GM12878 (cell line): ENCODE results near the gene DHDH. TPM values are rescaled to one million over a fixed set of nuclear protein-coding genes. Genes with fewer than 3 reads are reported as not detected.
A peak's percentile ranks its signal among the peaks of the same experiment; 100 is the strongest.

Experiments used
- ATAC-seq: fragments of 200-7000 bp; cut with Tn5 transposase; 3 replicates; pipeline ENCODE4 v1.9.1; 2020; ENCODE audit warnings: mild to moderate bottlenecking, moderate library complexity
- BruUV-seq: library from RNA; stranded (reverse); fragments of 400-500 nt; replicated peaks from 2 replicates; lab custom pipeline; 2021; lab: Mats Ljungman, UMichigan
- CTCF ChIA-PET: fragments of 300-600 bp; sonication (Branson Sonifier 250); formaldehyde crosslinking; extraction: SDS; loops from one replicate; lab custom pipeline; 2021; ENCODE audit warnings: inconsistent platforms; lab: Yijun Ruan, JAX
- POLR2A ChIA-PET: fragments of 350-600 bp; formaldehyde crosslinking; extraction: SDS; loops from one replicate; lab custom pipeline; 2021; ENCODE audit warnings: inconsistent platforms; lab: Charles Lee
- RAD21 ChIA-PET: fragments of 300-600 bp; sonication (Branson Sonifier 250); formaldehyde crosslinking; loops from one replicate; lab custom pipeline; 2023; ENCODE audit warnings: antibody characterized with exemption; ENCODE audit not compliant: unreplicated experiment; lab: Charles Lee
- SMC1A ChIA-PET: fragments of 300-600 bp; sonication (Branson Sonifier 250); formaldehyde crosslinking; loops from one replicate; lab custom pipeline; 2023; ENCODE audit not compliant: unreplicated experiment, uncharacterized antibody; lab: Charles Lee
- DNase-seq: peaks from one replicate; pipeline ENCODE4 v3.0.0-alpha.2; 2011; ENCODE audit warnings: low read depth, low spot score
- FAIRE-seq: peaks from 3 replicates; lab custom pipeline; 2011; peaks lifted over from hg19 to GRCh38; lab: Jason Lieb, UNC
- H2AFZ ChIP-seq: 2 replicates; pipeline ENCODE4 v1.6.0; 2011; ENCODE audit warnings: low read depth, low read length, control low read depth; ENCODE audit not compliant: control insufficient read depth
- H3K27ac ChIP-seq: 2 replicates; pipeline ENCODE4 v1.5.1; 2011; ENCODE audit warnings: control low read depth; ENCODE audit not compliant: control insufficient read depth, insufficient read depth
- H3K27me3 ChIP-seq, 2 experiments: replicated peaks in 1 of 2; 2 replicates each; pipeline versions ENCODE4 v1.6.0 to v1.6.1; 2011; ENCODE audit warnings: low read length in 1 of 2; ENCODE audit not compliant: control insufficient read depth in 2 of 2, insufficient read depth in 2 of 2
- H3K36me3 ChIP-seq, 2 experiments: 2 replicates each; pipeline ENCODE4 v1.5.1; 2011; ENCODE audit warnings: low read length in 1 of 2; ENCODE audit not compliant: control insufficient read depth in 2 of 2, insufficient read depth in 2 of 2
- H3K4me1 ChIP-seq: 2 replicates; pipeline ENCODE4 v1.6.1; 2011; ENCODE audit warnings: mild to moderate bottlenecking, low read length, moderate library complexity, mixed read lengths; ENCODE audit not compliant: control insufficient read depth, insufficient read depth
- H3K4me2 ChIP-seq: 2 replicates; pipeline ENCODE4 v1.6.0; 2011; ENCODE audit warnings: control low read depth; ENCODE audit not compliant: control insufficient read depth, insufficient read depth
- H3K4me3 ChIP-seq: fragments of 200-600 bp; sonication (generic); 2 replicates; pipeline ENCODE4 v1.5.1; 2016
- H3K79me2 ChIP-seq: 2 replicates; pipeline ENCODE4 v1.6.0; 2011; ENCODE audit warnings: low read length; ENCODE audit not compliant: control insufficient read depth, insufficient read depth
- H3K9ac ChIP-seq: 2 replicates; pipeline ENCODE4 v1.8.0; 2011; ENCODE audit warnings: low read length, control low read depth, mixed read lengths; ENCODE audit not compliant: control insufficient read depth, insufficient read depth
- H3K9me3 ChIP-seq: replicated peaks from 3 replicates; pipeline ENCODE4 v1.5.1; 2011; ENCODE audit warnings: mild to moderate bottlenecking, low read length; ENCODE audit not compliant: control insufficient read depth, insufficient read depth
- H4K20me1 ChIP-seq: 2 replicates; pipeline ENCODE4 v1.6.0; 2011; ENCODE audit not compliant: control insufficient read depth, insufficient read depth
- BCL11A ChIP-seq: IDR thresholded peaks from 2 replicates; pipeline ENCODE4 v1.6.1; 2011; ENCODE audit warnings: low read depth, low read length
- LARP7 ChIP-seq: fragments of 450-650 bp; IDR thresholded peaks from 2 replicates; pipeline ENCODE4 v1.6.1; 2017; ENCODE audit warnings: mild to moderate bottlenecking
- MEF2B ChIP-seq: fragments of 450-650 bp; IDR thresholded peaks from 2 replicates; pipeline ENCODE4 v1.6.1; 2018; ENCODE audit warnings: mild to moderate bottlenecking, moderate library complexity; ENCODE audit not compliant: partially characterized antibody, poor library complexity, severe bottlenecking
- NKRF ChIP-seq: fragments of 450-650 bp; conservative IDR thresholded peaks from 2 replicates; pipeline ENCODE4 v1.6.1; 2017; ENCODE audit warnings: mild to moderate bottlenecking, moderate library complexity
- RCOR1 ChIP-seq: conservative IDR thresholded peaks from 2 replicates; pipeline ENCODE4 v1.6.1; 2012; ENCODE audit warnings: low read depth, low read length, improper control_type of control experiment
- TBL1XR1 ChIP-seq: IDR thresholded peaks from 2 replicates; pipeline ENCODE4 v1.6.1; 2012; ENCODE audit warnings: low read depth, low read length, improper control_type of control experiment
- YY1 ChIP-seq: IDR thresholded peaks from 2 replicates; pipeline ENCODE4 v1.6.1; 2011; ENCODE audit warnings: low read depth, mild to moderate bottlenecking, low read length
- ZNF384 ChIP-seq: IDR thresholded peaks from 2 replicates; pipeline ENCODE4 v1.6.1; 2012; ENCODE audit warnings: low read depth, mild to moderate bottlenecking, low read length, improper control_type of control experiment, borderline replicate concordance
- WGBS: methylation state at CpG from one replicate; pipeline ENCODE4 v1.1.6; 2016; ENCODE audit warnings: low lambda C conversion rate; ENCODE audit not compliant: insufficient replicate concordance, insufficient coverage; ENCODE audit errors: missing lambda C conversion rate; 5-methylcytosine and 5-hydroxymethylcytosine counted together
- in situ Hi-C: fragments of 300-500 bp; cut with MboI; formaldehyde crosslinking; loops from 9 replicates; pipeline ENCODE4 v1.14.3; 2018; ENCODE audit warnings: mixed read lengths
- intact Hi-C: fragments of 100-400 bp; cut with micrococcal nuclease; formaldehyde crosslinking; loops from one replicate; pipeline ENCODE4 v1.14.2; 2022; ENCODE audit not compliant: unreplicated experiment
- polyA plus RNA-seq, 11 experiments: library from polyadenylated mRNA; depleted of rRNA in 4 of 11; unstranded in 6 of 11; stranded (reverse) in 5 of 11; fragments of >200 nt; fragmentation: Nextera tagmentation in 4 of 11; fragmentation: Illumina TruSeq in 1 of 11; extraction: Ambion mirVana in 4 of 11; extraction: Trizol in 1 of 11; gene quantifications; 1 replicate in 1 of 11; 2 replicates in 10 of 11; pipeline versions ENCODE4 v1.2.1 to v1.2.3, GENCODE V29; 2011 to 2016; ENCODE audit warnings: inconsistent platforms in 2 of 11, missing spikeins in 2 of 11, low read depth in 1 of 11
- total RNA-seq, 4 experiments: library from RNA; depleted of rRNA in 3 of 4; stranded (reverse); fragments of >200 nt in 3 of 4; fragmentation: Illumina TruSeq in 1 of 4; extraction: Trizol in 1 of 4; gene quantifications; 2 replicates each; pipeline versions ENCODE4 v1.2.1 to v1.2.3, GENCODE V29; 2013 to 2021
- TF ChIP-seq, protein P1 (sequence below): IDR thresholded peaks from 2 replicates; pipeline ENCODE4 v1.6.1; 2011; ENCODE audit warnings: mild to moderate bottlenecking, low read depth, low read length, moderate library complexity; ENCODE audit not compliant: insufficient replicate concordance

DHDH gene
- total and polyA plus RNA-seq, 10 of the 15 experiments (the other 5 are each of a cell fraction or from before 2014, with no cell fraction given), result 0.13 to 0.21 (median 0.15) TPM; not detected in 7

- intact Hi-C loops (no loop called here), in situ Hi-C loops (no loop called here)
- 3% methylated on average over 20 of the region's 20 CpGs for WGBS
- H3K4me3 ChIP-seq, result peak overlapping the region; percentile 93
- no peaks in the 10 kb centered on the region for H3K27me3 ChIP-seq
- peak overlapping the region; percentile 86 for H2AFZ ChIP-seq
- H3K9ac ChIP-seq, result peak overlapping the region; percentile 91
- TF ChIP-seq NKRF (peak; percentile 76; the same call in 1 of the 2 replicates), TBL1XR1 (no peak), RCOR1 (0 out of 2 replicates have a peak, but pooled peaks have one; percentile 21), ZNF384 (no peak), BCL11A (no peak), LARP7 (peak; percentile 76; the same call in 1 of the 2 replicates), YY1 (no peak), MEF2B (no peak)
- TF ChIP-seq, protein P1, sequence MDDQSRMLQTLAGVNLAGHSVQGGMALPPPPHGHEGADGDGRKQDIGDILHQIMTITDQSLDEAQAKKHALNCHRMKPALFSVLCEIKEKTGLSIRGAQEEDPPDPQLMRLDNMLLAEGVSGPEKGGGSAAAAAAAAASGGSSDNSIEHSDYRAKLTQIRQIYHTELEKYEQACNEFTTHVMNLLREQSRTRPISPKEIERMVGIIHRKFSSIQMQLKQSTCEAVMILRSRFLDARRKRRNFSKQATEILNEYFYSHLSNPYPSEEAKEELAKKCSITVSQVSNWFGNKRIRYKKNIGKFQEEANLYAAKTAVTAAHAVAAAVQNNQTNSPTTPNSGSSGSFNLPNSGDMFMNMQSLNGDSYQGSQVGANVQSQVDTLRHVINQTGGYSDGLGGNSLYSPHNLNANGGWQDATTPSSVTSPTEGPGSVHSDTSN, result no peak
- peaks cover 51% of the 10 kb centered on the region for H3K79me2 ChIP-seq
- no peaks in the 10 kb centered on the region for H3K9me3 ChIP-seq
- ChIA-PET RAD21 (interaction anchor here (0.5 to 2.4 kb wide), 27 partner anchors 14 to 919 kb away, joined by 3 to 17 read pairs (median 5); partner anchors contain the start of genes BCAT2, CA11, CGB2 and DBP), CTCF (interaction anchor here (0.6 to 4.0 kb wide), 35 partner anchors 9 to 788 kb away, joined by 3 to 55 read pairs (median 5); partner anchors contain the start of genes CA11, CGB2, HSD17B14 and LHB), POLR2A (interaction anchor here (0.5 to 3.6 kb wide), 28 partner anchors 8 to 619 kb away, joined by 3 to 41 read pairs (median 4); partner anchors contain the start of genes ALDH16A1, BAX, CD37 and FTL), SMC1A (interaction anchor here (0.5 to 1.9 kb wide), 14 partner anchors 9 to 1786 kb away, joined by 3 to 11 read pairs (median 4); partner anchors contain the start of genes CA11 and FTL)
- no peaks in the 10 kb centered on the region for H4K20me1 ChIP-seq
- BruUV-seq, result no TSS peak
- peak overlapping the region; percentile 80 for H3K4me2 ChIP-seq
- H3K36me3 ChIP-seq, result peaks cover 0 to 7% of the 10 kb centered on the region in 2 experiments; a peak in 3 of 4 replicates
- peak overlapping the region; percentile 86 for H3K27ac ChIP-seq
- peaks cover 3% of the 10 kb centered on the region for H3K4me1 ChIP-seq
- FAIRE-seq (peak; percentile 86), DNase-seq (no peak), ATAC-seq (peak; percentile 23)
Observed at GRCh38 chr19:48992581-48993174, 59.2 kb downstream of the DHDH start.
